Activated CD8-positive, alpha-beta memory T cell treated with anti-CD3 and anti-CD28 coated beads, Interleukin-2, amount 10 ng/mL, durations not matched to agents 7 days and 5 days (primary cell): ENCODE results near the gene ANAPC7. TPM values are rescaled to one million over a fixed set of nuclear protein-coding genes. Genes with fewer than 3 reads are reported as not detected.
"Not testable (repeated sequence)": the region's sequence is repeated elsewhere in the genome, so short reads cannot be mapped to it uniquely, and the experiment has no call there.

Source experiments
- ATAC-seq: fragments of 150-1000 bp; cut with Tn5 transposase; one replicate; pipeline ENCODE4 v1.10.0; 2021; ENCODE audit warnings: moderate library complexity
- CTCF ChIA-PET: fragments of 350-600 bp; sonication (Branson Sonifier 250); formaldehyde crosslinking; loops from one replicate; lab custom pipeline; 2021; ENCODE audit warnings: antibody characterized with exemption; lab: Charles Lee
- DNase-seq: peaks from one replicate; pipeline ENCODE4 v3.0.0-alpha.2; 2020
- H3K27ac Mint-ChIP-seq: one replicate; pipeline ENCODE4 v1.8.0; 2021; ENCODE audit warnings: mild to moderate bottlenecking, mixed read lengths
- H3K27me3 Mint-ChIP-seq: one replicate; pipeline ENCODE4 v1.8.0; 2021; ENCODE audit warnings: mixed read lengths
- H3K36me3 Mint-ChIP-seq: one replicate; pipeline ENCODE4 v1.8.0; 2021; ENCODE audit warnings: mild to moderate bottlenecking, mixed read lengths
- H3K4me1 Mint-ChIP-seq: one replicate; pipeline ENCODE4 v1.8.0; 2021; ENCODE audit warnings: mixed read lengths
- H3K4me3 Mint-ChIP-seq: one replicate; pipeline ENCODE4 v1.8.0; 2021; ENCODE audit warnings: mild to moderate bottlenecking, moderate library complexity, mixed read lengths
- H3K9me3 Mint-ChIP-seq: one replicate; pipeline ENCODE4 v1.8.0; 2022; ENCODE audit warnings: low read depth, mixed read lengths
- total RNA-seq, 2 experiments: library from RNA; stranded (reverse); gene quantifications; one replicate each; pipeline ENCODE4 v1.2.3, GENCODE V29; 2021

Gene ANAPC7
- total RNA-seq, 2 experiments from 2014 or later, result 55.3 to 74.9 TPM

GRCh38 chr12:110340261-110340660, 63.2 kb downstream of the ANAPC7 start:
- H3K4me3 Mint-ChIP-seq, DNase-seq, ATAC-seq, H3K27me3 Mint-ChIP-seq, H3K27ac Mint-ChIP-seq, H3K9me3 Mint-ChIP-seq, H3K4me1 Mint-ChIP-seq: not testable (repeated sequence)
- peaks cover 76% of the 10 kb centered on the region for H3K36me3 Mint-ChIP-seq
- CTCF ChIA-PET, result interaction anchor here (0.8 to 2.8 kb wide), 4 partner anchors 10 to 91 kb away, joined by 3 to 8 read pairs (median 4); no protein-coding TSS in a partner anchor

GRCh38 chr12:110339184-110339952, 64.1 kb downstream of the ANAPC7 start:
- Mint-ChIP-seq H3K4me3 (no peak overlapping the region), H3K4me1 (no peaks in the 10 kb centered on the region), H3K36me3 (peaks cover 68% of the 10 kb centered on the region), H3K27me3 (no peaks in the 10 kb centered on the region), H3K9me3 (no peaks in the 10 kb centered on the region), H3K27ac (no peak overlapping the region)
- ATAC-seq (no peak), DNase-seq (no peak)
- CTCF ChIA-PET, result interaction anchor here (0.8 to 2.8 kb wide), 5 partner anchors 9 to 240 kb away, joined by 3 to 8 read pairs (median 3); no protein-coding TSS in a partner anchor

- H3K9me3 Mint-ChIP-seq, result no peaks in the 10 kb centered on the region
- ATAC-seq (no peak), DNase-seq (no peak)
- H3K4me3 Mint-ChIP-seq, result no peak overlapping the region
- no peaks in the 10 kb centered on the region for H3K4me1 Mint-ChIP-seq
- H3K27me3 Mint-ChIP-seq, result no peaks in the 10 kb centered on the region
- peaks cover 68% of the 10 kb centered on the region for H3K36me3 Mint-ChIP-seq
- CTCF ChIA-PET, result interaction anchor here (0.6 to 2.8 kb wide), 2 partner anchors 15 to 25 kb away, joined by 3 to 8 read pairs; no protein-coding TSS in a partner anchor
- no peak overlapping the region for H3K27ac Mint-ChIP-seq
Observed at GRCh38 chr12:110338754-110339153, 64.8 kb downstream of the ANAPC7 start.

GRCh38 chr12:110337912-110338710, 65.4 kb downstream of the ANAPC7 start:
- no peak for DNase-seq
- CTCF ChIA-PET, result interaction anchor here (0.6 kb wide), 1 partner anchor 25 kb away, joined by 3 read pairs; no protein-coding TSS in a partner anchor
- no peak overlapping the region for H3K4me3 Mint-ChIP-seq
- H3K9me3 Mint-ChIP-seq, result no peaks in the 10 kb centered on the region
- ATAC-seq, result no peak
- H3K4me1 Mint-ChIP-seq, result no peaks in the 10 kb centered on the region
- peaks cover 68% of the 10 kb centered on the region for H3K36me3 Mint-ChIP-seq
- H3K27ac Mint-ChIP-seq, result no peak overlapping the region
- no peaks in the 10 kb centered on the region for H3K27me3 Mint-ChIP-seq

GRCh38 chr12:110335481-110336045, 67.9 kb downstream of the ANAPC7 start:
- peaks cover 60% of the 10 kb centered on the region for H3K36me3 Mint-ChIP-seq
- no peak for DNase-seq
- no peaks in the 10 kb centered on the region for H3K27me3 Mint-ChIP-seq
- no peak overlapping the region for H3K4me3 Mint-ChIP-seq
- H3K27ac Mint-ChIP-seq, result no peak overlapping the region
- H3K9me3 Mint-ChIP-seq, result no peaks in the 10 kb centered on the region
- no peak for ATAC-seq
- CTCF ChIA-PET, result interaction anchor here (0.6 kb wide), 1 partner anchor 236 kb away, joined by 4 read pairs; no protein-coding TSS in a partner anchor
- peaks cover 5% of the 10 kb centered on the region for H3K4me1 Mint-ChIP-seq

- no peak for ATAC-seq
- peaks cover 50% of the 10 kb centered on the region for H3K36me3 Mint-ChIP-seq
- H3K4me1 Mint-ChIP-seq, result peaks cover 9% of the 10 kb centered on the region
- H3K27me3 Mint-ChIP-seq, result no peaks in the 10 kb centered on the region
- CTCF ChIA-PET, result no interaction called here
- H3K27ac Mint-ChIP-seq, result no peak overlapping the region
- no peaks in the 10 kb centered on the region for H3K9me3 Mint-ChIP-seq
- no peak overlapping the region for H3K4me3 Mint-ChIP-seq
- no peak for DNase-seq
Observed at GRCh38 chr12:110333201-110333600, 70.3 kb downstream of the ANAPC7 start.

GRCh38 chr12:110330544-110330943, 73.0 kb downstream of the ANAPC7 start:
- Mint-ChIP-seq H3K4me3 (no peak overlapping the region), H3K36me3 (peaks cover 57% of the 10 kb centered on the region)

GRCh38 chr12:110330124-110330523, 73.4 kb downstream of the ANAPC7 start:
- Mint-ChIP-seq H3K4me3 (no peak overlapping the region), H3K4me1 (peaks cover 9% of the 10 kb centered on the region), H3K27me3 (no peaks in the 10 kb centered on the region), H3K27ac (no peak overlapping the region), H3K36me3 (peaks cover 56% of the 10 kb centered on the region), H3K9me3 (no peaks in the 10 kb centered on the region)
- ATAC-seq, result no peak
- no peak for DNase-seq
- CTCF ChIA-PET, result interaction anchor here (0.8 to 1.0 kb wide), 4 partner anchors 10 to 228 kb away, joined by 3 to 4 read pairs (median 3); no protein-coding TSS in a partner anchor

More at GRCh38 chr12:110330544-110330943, 73.0 kb downstream of the ANAPC7 start:
- ATAC-seq (no peak), DNase-seq (no peak)
- H3K27ac Mint-ChIP-seq, result no peak overlapping the region
- H3K4me1 Mint-ChIP-seq, result peaks cover 9% of the 10 kb centered on the region
- H3K27me3 Mint-ChIP-seq, result no peaks in the 10 kb centered on the region
- CTCF ChIA-PET, result interaction anchor here (0.8 to 1.0 kb wide), 4 partner anchors 9 to 229 kb away, joined by 3 to 4 read pairs (median 3); no protein-coding TSS in a partner anchor
- H3K9me3 Mint-ChIP-seq, result no peaks in the 10 kb centered on the region

- H3K27ac Mint-ChIP-seq, result no peak overlapping the region
- DNase-seq, result no peak
- no peak for ATAC-seq
- no peak overlapping the region for H3K4me3 Mint-ChIP-seq
- peaks cover 9% of the 10 kb centered on the region for H3K4me1 Mint-ChIP-seq
- no peaks in the 10 kb centered on the region for H3K27me3 Mint-ChIP-seq
- CTCF ChIA-PET, result interaction anchor here (1.0 kb wide), 2 partner anchors 11 to 228 kb away, joined by 3 to 4 read pairs; no protein-coding TSS in a partner anchor
- H3K9me3 Mint-ChIP-seq, result no peaks in the 10 kb centered on the region
- peaks cover 56% of the 10 kb centered on the region for H3K36me3 Mint-ChIP-seq
Observed at GRCh38 chr12:110329710-110330109, 73.8 kb downstream of the ANAPC7 start.

Other genes starting within 250 kb of the ANAPC7 start
- 100 to 1,000 TPM; 144 to 193 TPM for gene ATP2A2, start 122.5 kb downstream of the ANAPC7 start, total RNA-seq
- gene ARPC3, start 46.6 kb upstream of the ANAPC7 start, total RNA-seq, result 100 to 1,000 TPM; 369 to 418 TPM
- gene GPN3, start 64.5 kb upstream of the ANAPC7 start, total RNA-seq, result 10 to 100 TPM; 25.8 to 34.6 TPM
- 10 to 100 TPM; 23.1 to 24.8 TPM for gene FAM216A, start 65.1 kb upstream of the ANAPC7 start, total RNA-seq
- 100 to 1,000 TPM; 126 to 132 TPM for gene VPS29, start 98.4 kb upstream of the ANAPC7 start, total RNA-seq
- gene RAD9B, start 98.6 kb upstream of the ANAPC7 start, total RNA-seq, result 1 to 10 TPM; 1.8 to 2.2 TPM
- gene PPTC7, start 179.6 kb upstream of the ANAPC7 start, total RNA-seq, result 10 to 100 TPM; 23.2 to 32.9 TPM
- 1 to 10 TPM; 5.5 to 5.8 TPM for gene TCTN1, start 210.4 kb upstream of the ANAPC7 start, total RNA-seq